Mammary epithelial cell (primary cell): ENCODE measurements around the gene CLNK.

Experiments used
- CTCF ChIP-seq, 2 donors: IDR thresholded peaks in 1 of 2; conservative IDR thresholded peaks in 1 of 2; 2 replicates each; pipeline ENCODE4 v1.5.1; 2011 to 2012; ENCODE audit warnings: inconsistent platforms in 2 of 2, low read length in 2 of 2, mild to moderate bottlenecking in 2 of 2, control low read depth in 1 of 2, low read depth in 1 of 2; ENCODE audit not compliant: insufficient read depth in 1 of 2; ENCODE audit errors: extremely low read depth in 1 of 2
- EZH2 ChIP-seq: IDR thresholded peaks from 2 replicates; pipeline ENCODE4 v1.6.1; 2012; ENCODE audit warnings: low read length, inconsistent platforms, borderline replicate concordance

GRCh38 chr4:10606483-10607155, 77.9 kb downstream of the CLNK start:
- TF ChIP-seq CTCF (conservative IDR thresholded peaks at IDR 0.05 in 1 of 2, IDR thresholded peaks at IDR 0.05 in 1 of 2; ENCODE audit: extremely low read depth in 1 of 2, insufficient read depth in 1 of 2, low read depth in 1 of 2, low read length in 2 of 2) (no peak), EZH2 (no peak)
